Fibroblast of the conjunctiva (primary cell): ENCODE results near the gene FLVCR2.
A peak's percentile ranks its signal among the peaks of the same experiment; 100 is the strongest.
"Not testable (repeated sequence)": the region's sequence is repeated elsewhere in the genome, so short reads cannot be mapped to it uniquely, and the experiment has no call there.

Experiments
- DNase-seq: peaks from one replicate; pipeline ENCODE4 v3.0.0-alpha.2; 2010; ENCODE audit warnings: low read depth

Gene FLVCR2

DNA sequence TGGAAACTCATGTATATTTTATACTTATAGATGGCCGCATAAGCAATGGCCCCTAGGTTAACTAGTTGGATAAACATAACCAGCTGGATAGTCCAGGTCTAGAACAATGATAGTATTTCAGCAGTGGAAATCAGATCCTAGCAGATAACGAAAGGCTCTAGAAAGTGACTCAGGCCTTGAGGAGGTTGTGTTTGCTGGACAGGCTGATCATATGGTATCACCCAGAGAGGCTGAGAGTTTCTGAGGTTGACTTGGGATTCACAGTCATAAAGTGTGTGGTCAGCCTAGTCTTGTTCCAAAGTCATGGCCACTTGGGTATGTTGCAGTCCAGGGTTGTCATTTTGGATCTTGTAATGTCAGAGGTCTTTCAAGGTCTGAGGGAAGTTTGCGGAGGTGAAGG, 16.8 kb downstream of the FLVCR2 start:
- no peak for DNase-seq

- no peak for DNase-seq
These were observed 18.7 kb downstream of the FLVCR2 start for GRCh38 chr14:75597149-75597548.

GRCh38 chr14:75600100-75600499, 21.7 kb downstream of the FLVCR2 start:
- DNase-seq = not testable (repeated sequence)

GRCh38 chr14:75601061-75601460, 22.6 kb downstream of the FLVCR2 start:
- DNase-seq = not testable (repeated sequence)

DNA sequence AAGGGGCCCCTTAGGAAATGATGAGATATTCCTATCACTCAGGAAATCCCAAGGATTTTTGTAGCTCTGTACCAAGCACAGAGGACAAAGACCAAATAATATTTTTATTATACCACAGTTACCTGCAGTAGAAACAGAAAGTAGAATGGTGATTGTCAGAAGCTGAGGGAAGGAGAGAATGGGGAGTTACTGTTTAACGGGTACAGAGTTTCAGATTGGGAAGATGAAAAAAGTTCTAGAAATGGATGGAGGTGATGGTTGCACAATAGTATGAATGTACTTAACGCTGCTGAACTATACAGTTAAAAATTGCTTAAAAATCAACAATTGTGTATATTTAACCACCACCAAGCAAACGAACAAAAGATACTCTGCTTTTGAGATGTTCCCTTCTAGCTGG, 24.1 kb downstream of the FLVCR2 start:
- no peak for DNase-seq

GRCh38 chr14:75604979-75605851, 26.8 kb downstream of the FLVCR2 start:
- DNase-seq = no peak

DNA sequence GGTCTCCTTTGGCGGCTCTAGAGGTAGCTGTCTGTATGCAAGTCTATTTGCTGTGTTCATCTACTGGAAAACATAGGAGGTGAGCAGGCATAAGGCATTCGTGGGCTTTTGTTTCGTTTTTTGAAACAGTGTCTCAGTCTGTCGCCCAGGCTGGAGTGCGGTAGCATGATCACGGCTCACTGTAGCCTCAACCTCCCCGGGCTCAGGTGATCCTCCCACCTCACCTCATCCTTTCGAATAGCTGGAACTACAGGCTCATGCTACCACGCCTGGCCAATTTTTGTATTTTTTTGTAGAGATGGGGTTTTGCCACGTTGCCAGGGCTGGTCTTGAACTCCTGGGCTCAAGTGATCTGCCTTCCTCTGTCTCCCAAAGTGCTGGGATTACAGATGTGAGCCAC, 27.5 kb downstream of the FLVCR2 start:
- DNase-seq = no peak

DNA sequence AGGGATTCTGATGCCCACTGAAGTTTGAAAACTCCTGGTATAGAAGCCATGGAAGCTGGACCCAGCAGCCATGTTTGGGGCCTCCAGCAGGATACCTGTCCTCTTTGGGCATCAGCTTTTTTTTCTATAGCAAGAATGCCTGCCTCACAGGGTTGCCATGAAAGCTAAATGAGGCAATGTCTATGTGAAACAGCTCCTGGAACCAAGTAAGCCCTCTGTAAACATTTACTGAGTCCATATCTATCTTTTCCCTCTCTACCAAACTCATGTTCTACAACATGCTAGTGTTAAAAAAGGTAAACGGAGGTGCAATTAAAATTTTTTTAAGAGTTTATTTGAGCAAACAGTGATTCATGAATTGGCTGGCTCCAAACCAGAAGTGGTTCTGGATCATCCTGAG, 28.6 kb downstream of the FLVCR2 start:
- DNase-seq = no peak

GRCh38 chr14:75607842-75608640, 29.6 kb downstream of the FLVCR2 start:
- DNase-seq = no peak

- no peak for DNase-seq
These were observed 30.7 kb downstream of the FLVCR2 start for GRCh38 chr14:75609116-75609515.

GRCh38 chr14:75609606-75610475, 31.4 kb downstream of the FLVCR2 start:
- peak; percentile 5 for DNase-seq

GRCh38 chr14:75610834-75611233, 32.4 kb downstream of the FLVCR2 start:
- no peak for DNase-seq

DNA sequence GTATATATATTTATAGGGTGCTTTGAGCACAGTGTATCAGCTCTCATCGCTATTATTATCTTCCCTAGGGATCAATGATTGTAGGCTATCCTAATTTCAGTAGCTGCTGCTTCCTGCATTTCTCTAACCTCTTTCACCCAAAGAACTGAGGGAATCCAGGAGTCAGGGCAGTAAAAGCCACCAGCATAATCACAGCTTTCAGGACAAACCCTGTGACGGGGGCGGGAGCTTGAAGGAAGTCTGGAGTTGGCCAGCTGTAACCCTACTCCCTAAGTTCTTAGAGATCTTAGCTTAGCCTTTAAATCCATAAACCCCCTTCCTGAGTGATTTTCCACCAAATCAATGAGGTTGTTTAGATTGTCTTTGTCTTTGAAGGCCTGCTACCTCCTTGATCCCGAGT, 33.7 kb downstream of the FLVCR2 start:
- no peak for DNase-seq

GRCh38 chr14:75614179-75614578, 35.8 kb downstream of the FLVCR2 start:
- no peak for DNase-seq

DNA sequence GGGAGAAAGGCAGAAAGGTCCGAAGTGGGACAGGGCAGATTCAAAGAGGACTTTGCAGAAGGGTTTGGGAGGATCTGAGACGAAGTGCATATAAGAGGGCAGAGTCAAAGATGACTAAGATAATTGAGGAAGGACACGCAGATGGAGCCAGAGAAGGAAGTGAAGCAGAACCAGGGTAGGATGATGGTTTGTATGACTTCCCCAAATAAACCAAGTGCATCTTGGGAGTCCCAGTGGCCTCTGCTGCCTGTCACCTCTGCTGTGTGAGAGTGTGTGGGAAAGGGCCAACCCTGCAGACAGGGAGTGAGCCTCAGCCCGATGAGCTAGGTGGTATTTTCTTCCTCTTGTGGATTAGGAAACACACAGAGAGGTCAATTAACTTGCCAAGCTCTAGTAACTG, 36.8 kb downstream of the FLVCR2 start:
- DNase-seq = no peak

DNA sequence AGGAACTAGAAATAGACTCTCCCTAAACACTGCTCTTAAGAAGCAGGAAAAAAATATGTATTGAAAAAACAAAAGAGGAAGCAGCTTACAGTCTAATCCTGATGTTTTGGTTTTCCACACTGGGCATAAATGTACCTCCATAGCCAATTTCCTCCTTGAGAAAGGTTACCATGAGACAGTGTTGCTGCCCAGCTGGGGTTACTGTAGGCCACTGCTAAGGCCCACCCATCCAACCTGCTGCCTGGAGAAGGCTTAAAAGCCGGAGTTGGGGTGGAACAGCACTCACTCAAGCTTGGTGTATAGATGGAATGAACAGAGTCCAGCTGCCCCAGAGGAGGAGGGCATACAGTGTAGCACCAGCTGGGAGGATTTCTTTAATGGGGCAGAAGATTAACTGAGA, 41.1 kb downstream of the FLVCR2 start:
- no peak for DNase-seq

DNA sequence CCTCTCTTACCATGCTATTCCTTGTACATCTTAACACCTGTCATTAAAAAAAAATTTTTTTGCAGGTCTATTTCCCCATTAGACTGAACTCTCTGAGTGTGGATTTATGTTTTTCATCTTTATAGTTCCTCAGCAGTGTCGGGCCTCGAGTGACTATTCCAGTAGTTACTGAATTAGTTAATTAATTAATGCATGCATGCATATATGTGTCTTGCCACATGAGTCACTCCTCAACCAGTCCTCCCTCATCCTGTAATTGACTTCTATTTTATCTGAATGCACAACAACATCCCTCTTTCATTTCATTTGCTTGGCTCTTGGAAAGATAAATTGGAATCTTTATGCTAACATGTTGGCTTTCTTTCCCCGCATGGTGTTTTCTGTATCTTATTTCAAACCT, 46.6 kb downstream of the FLVCR2 start:
- DNase-seq = no peak

- no peak for DNase-seq
These were observed 48.0 kb downstream of the FLVCR2 start for GRCh38 chr14:75626396-75626795.

- no peak for DNase-seq
These were observed 48.4 kb downstream of the FLVCR2 start for GRCh38 chr14:75626863-75627262.

- DNase-seq = no peak
These were observed 49.0 kb downstream of the FLVCR2 start for GRCh38 chr14:75627406-75627805.

DNA sequence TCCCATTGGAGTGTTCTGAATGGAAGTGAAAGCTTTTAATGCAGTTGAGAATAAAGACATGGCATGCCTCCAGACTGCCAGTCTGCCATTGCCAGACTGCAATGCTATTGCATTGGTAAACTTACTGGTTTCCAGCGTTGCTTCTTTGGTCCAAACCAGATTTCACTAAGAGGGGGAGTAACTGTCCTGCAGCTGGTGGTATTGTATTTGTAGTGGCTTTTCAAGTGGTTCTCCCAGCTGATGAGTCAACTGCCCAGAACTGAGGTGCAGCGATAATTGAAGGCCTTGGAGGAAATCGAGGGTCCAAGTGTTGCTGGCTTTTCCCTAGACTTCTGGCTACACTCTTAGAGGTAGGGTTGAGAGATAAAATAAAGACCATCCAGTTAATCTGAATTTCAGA, 50.4 kb downstream of the FLVCR2 start:
- DNase-seq = no peak

DNA sequence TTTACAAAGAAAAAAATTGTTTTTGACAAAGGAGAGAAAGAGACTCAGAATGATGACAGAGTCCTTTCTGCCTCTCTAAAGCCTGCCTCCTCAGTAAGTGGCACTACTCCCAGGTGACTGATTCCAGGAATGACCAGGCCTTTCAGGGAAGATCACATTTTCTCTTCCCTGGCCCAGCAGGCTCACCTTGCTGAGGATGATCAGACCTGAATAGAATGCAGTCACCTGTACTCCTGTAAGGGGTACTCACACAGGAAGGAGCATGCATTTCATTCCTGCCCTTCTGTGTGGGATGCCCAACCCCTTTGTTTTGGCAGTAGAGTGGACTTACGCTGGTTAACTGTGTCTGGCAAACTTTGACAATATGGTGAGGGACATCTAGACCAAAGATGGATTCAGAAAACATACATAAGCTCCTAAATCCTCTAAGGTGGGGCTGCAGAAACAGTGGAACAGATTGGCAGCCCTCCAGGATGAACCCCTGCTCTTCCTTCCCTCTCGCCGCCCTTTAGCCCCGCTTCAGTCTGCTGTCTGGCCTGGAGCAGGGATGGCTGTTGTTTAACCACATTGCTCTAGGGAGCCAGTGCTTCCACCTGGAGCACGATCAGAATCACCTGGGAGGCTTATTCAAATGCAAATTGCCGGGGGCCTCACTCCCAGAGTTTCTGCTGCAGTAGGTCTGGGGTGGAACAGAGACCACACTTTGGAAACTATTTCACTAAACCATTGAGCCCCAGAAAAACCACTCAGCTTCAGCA, 52.5 kb downstream of the FLVCR2 start:
- DNase-seq = no peak
